HK-2 (cell line): ENCODE data around the gene EPHA3.

Experiments used
- DNase-seq: peaks from one replicate; pipeline ENCODE4 v3.0.0-alpha.2; 2018; ENCODE audit not compliant: unreplicated experiment

EPHA3 gene

DNA sequence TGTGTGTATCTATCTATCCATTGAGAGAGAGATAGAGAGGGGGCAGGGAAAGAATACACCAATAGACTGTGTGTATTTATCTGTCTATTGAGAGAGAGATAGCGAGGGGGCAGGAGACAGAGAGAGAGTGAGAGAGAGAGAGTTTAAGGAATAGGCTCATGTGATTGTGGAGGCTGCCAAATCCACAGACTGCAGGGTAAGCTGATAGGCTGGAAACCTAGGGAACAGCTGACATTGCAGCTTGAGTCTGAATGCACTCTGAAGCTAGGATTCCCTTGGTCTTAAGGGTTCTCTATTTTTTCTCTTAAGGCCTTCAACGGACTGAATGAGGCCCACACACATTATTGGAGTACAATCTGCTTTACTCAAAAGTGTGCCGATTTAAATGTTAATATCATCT is 255.8 kb downstream of the EPHA3 start:
- no peak for DNase-seq

DNA sequence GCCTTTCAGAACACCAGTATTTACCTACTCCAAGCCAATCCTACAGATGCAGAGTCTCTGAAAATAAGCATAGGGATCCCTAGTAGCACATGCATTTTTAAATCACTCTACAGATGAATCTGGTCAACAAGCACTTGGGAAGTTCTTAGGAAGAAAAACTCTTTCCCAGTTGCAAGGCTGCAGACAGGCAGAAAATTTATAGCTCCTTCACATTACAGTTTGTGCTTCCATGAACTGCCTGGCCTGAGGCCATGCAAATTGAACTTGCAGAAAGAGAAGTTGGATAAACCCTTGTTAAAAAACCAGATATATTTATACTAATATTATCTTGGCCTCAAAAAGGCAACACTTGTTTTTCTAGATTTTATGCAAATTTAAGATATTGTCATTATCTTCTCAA is 256.9 kb downstream of the EPHA3 start:
- no peak for DNase-seq

DNA sequence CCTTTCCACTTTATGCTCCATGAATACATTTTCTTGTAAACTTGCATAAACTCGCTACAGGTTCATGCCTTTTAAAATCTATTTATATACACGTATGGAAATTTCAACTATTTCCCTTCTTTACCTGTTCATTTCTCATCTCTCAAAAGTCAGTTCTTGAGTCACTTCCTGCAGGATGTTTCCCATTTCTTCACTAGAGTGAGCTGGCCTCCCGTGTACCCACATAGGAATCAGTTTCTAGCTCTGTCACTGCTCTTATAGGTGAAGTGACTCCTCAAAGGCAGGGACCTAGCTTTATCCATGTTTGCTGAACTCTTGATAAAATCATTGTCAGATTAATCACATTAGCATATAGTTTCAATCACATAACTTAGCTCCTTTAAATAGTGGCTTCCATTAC is 259.7 kb downstream of the EPHA3 start:
- DNase-seq = no peak

DNA sequence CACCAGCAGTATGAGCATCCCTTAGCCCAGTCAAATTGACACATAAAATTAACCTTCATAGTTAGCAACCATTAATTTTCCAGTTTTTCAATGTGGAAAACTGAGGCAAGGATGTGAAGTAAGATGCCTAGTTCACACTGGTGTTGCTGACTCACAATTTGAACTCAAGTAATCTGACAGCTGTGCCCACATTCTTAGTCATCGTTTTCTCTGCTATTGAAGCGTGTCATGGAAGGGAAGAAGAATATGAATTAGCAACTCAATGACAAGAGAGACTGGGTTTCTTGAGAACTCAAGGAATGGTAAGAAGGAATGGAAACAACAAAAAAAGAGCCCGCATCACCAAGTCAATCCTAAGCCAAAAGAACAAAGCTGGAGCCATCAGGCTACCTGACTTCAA is 261.4 kb downstream of the EPHA3 start:
- DNase-seq = no peak

DNA sequence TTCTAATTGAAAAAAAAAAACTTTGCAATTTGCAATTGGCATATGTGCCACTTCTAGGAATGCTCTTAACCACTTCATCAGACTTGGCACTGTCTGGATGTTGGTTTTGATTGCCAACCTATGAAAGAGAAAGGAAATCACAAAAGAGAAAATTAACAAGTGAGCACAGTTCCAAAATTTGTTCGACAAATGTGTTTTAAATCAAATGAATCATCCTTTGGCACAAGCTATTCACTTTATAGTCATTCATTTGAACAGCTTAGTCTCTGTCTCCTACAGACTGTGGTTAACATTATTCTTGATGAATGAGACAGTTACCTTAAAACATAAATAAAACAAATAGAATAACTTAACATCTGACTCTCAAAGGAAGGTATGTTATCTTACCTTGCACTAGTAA is 265.0 kb downstream of the EPHA3 start:
- no peak for DNase-seq

DNA sequence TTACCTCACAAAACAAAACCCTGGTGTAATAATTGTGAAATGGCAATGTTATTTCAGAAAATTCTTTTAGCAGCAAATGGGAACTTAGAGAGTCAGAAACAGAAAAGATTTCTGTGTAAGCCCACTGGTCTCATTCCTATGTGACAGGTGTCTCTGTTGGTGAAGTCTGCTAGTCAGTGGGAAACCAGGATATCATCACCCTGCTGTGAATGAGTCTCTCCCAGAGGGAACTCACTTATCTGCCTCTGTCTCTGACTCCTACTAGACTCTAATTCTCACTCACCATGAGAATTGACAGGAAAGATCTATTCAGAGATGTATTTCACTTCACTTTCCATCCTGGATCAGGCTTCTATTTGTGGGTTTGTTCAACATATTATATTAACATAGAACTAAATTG is 266.0 kb downstream of the EPHA3 start:
- DNase-seq = no peak

DNA sequence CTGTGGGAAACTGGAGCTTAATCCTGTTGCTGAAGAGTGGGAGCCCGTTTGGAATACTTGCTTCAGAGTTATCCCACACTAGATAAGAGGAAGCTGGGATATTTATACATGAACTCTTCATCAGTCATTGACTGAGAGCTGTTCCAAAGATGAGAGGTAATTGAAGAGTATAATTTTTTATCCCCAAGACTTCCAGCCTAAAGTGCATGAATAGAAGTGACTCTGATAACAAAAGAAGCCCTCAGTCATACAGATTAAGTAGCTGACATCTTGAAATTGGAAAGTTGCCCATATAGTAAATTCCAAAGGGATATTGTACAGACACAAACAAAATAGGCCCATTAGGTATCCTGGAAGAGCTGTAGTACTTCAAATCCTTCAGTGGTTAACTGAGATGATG is 268.0 kb downstream of the EPHA3 start:
- DNase-seq = no peak

DNA sequence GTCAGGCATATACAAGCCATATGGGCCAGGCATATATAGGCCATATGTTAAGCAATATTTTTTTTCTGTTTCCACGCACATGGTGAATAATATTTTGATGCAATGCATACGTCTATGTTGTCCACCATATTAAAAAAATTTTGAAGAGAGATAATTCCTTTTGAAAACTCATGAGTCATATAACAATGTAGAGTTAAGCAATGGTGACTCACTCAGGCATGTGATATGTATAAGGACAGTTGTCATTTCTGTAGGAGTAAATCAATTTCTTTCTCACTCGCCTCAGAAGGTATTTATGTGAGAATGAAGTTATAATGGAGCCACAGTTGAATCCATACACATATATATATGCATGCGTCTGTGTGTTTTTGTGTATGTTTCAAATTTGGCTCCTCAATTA is 272.6 kb downstream of the EPHA3 start:
- DNase-seq = no peak

DNA sequence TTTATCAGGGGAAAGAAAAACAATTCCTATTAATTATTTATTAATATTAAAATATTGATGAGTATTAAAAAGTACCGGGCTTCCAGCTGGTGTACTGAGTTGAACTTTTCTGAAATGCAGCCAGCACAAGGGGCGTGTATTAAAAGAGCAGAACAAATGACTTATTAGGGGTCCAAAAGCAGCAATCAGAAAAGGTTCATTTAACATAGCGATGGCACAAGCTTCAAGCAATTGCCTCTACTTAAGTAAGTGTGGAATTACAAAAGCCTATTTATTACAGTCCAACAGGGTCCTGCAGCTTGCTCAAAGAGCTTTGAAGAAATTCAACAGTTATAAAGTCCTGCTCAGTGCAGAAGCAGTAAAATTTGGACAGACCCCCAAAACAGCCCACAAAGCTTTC is 285.6 kb downstream of the EPHA3 start:
- DNase-seq = no peak

DNA sequence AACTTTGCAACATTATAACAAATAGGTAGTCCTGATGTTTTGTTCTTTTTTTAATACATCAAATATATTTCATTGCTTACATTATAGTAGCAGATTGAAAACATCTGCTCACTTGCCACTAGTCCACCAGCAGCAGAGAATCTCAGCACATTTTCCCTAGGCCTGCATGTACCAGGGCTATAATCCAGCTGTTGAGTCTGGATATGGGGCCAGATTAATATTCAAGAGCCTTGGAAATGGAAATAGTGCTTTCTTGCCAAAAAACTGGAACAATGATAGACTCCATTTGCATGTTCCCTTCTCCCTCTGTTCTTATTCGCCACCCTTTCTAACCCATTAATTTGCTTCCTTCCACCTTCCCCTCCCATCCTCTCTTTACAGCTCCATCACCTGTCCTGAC is 288.0 kb downstream of the EPHA3 start:
- DNase-seq = no peak

DNA sequence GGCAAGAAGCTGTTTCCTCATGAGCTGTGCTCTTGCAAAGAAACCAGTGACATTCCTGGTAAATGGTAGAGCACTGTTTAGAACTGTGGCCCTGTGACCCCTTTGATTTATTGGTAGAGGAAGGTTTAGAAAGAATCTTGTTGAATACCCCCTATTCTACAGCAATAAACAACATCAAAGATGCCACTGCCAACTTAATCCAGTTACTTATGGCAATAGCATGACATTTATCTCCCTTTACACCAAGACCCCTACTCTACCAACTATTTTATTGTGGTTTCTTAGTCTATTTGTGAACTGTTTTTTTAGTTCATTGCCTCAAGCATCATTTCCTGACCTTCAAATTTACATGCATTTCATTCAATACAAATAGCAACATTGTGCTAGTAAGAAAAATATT is 288.6 kb downstream of the EPHA3 start:
- DNase-seq = no peak

DNA sequence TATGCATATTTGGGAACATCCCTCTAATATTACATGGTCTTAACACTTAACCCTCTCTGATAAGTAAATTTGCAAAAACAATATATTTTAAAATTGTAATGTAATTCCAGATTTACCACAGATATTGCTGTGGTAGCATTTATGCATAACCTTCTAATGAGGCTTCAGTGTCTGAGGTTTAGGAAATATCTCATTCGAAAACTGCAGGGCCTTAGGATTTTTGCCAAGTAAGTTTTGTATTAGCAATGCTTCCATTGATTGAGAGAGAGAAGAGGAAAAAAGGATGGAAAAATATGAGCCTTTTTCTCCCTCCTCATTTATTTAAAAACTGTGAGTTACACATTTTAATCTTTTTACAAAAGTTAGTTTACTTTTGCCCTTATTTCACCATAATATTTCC is 294.6 kb downstream of the EPHA3 start:
- DNase-seq = no peak

DNA sequence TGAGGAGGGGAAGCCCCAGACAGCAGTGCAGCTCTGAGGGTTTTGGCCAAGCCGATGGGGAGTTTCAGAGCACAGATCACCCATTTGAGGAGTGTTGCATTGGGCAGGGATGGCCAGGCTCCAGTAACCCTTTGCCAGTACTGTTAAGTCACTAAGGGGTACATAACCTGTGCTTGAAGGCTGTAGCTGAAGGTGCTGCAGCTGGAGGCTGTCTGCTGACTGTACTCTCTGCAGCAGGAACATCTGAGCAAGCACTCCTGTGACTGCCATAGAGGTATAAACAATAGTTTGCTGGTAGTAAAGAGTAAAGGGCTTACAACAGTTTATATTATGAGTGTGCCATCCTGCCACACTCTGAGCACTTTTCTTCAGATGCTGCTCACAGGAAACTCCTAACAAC is 297.8 kb downstream of the EPHA3 start:
- DNase-seq = no peak

DNA sequence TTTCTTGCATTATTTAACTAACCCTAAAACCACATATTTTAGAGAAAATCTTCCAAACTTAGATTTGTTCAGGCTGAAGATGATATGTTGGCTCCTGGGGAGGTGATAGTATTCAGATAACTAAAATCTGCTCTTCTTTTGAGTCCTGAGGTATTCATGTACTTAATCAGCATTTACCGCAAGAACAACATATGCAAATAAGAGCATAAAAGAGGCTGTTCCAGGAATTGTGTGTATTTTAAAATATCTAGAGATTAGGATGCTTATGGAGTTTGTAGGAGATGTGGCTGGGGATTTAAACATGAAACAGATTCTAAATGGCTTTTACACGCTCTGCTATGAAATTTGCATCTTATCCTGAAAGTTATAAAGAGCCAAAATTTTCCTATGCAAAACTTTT is 298.2 kb downstream of the EPHA3 start:
- DNase-seq = no peak

DNA sequence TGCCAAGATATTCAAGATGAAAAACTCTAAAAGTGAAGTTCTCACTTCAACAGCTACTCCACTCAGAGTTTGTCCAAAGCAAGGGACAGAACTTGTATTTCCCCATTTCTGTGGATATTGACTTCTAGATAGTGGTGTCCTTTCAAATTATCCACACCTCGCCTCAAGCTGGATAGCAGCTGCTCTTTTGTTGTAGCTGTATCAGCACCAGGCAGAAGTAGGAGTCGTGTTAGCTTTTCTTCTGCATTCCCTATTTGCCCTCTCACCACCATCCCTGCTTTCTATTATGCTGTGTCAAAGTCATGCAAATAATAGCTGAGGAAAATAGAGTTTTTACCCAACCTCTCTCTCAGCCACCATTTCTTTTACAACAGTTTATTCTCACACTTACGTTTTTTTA is 303.8 kb downstream of the EPHA3 start:
- DNase-seq = no peak

DNA sequence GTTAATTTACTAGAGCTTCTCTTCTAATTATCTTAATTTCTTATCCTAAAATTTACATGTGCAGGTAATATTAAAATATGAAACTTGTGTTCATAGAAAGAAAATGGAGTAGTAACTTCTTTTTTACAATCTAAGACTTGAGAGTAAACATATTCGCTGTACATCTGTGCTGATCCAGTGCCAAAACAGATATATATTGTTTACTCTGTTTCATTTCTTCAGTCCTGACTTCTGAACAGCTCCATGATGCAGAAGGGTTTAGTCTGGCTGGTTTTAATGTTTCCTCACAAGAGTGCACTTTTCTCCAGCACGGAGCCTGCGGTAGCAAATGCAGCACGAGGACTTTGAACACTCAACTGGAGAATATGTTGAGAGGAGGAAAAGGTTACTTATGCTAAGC is 306.8 kb downstream of the EPHA3 start:
- no peak for DNase-seq

DNA sequence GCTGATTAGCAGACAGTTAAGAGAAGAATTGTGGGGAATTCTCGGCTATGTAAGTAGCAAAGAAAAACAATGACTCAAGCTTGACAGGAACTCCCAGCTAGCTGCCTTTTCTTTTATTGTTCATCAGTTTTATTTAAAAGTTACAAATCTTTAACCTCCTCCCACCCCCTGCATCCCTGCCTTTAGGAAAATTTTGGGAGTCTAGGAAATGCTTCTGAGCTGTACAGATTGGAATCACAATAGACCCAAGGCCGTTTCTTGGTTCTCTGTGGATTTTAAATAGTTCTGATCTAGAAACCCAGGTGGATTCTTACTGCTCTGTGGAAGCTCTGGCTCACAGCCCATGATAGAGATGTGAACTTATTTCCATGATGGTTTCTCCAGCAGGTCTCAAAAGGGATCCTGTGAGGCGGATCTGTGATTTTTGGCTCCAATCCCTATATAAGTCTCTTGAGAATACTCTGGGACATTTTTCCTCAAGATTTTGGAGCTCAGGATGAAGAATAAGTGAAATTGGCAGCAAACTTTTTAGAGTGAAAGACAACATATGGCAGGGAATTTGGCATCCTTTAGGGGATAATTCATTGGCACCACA is 312.3 kb downstream of the EPHA3 start:
- DNase-seq = no peak

DNA sequence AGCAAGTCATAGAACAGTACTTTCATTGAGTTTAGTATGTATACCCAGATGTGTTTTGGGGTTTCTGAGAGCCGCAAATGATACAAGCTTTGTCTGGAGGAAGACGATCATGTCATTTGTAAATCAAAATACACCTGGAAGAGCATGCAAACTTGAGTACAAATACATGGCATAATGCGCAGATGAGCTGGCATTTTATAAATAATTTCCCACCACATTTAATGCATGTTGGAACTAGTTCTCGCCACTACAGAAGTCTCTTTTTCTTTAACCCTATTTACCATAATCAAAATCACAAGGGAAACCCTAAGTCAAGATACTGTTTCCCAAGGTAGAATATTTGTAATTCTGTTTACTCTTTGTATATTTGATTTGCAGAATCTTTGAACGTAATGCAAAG is 318.6 kb downstream of the EPHA3 start:
- no peak for DNase-seq

DNA sequence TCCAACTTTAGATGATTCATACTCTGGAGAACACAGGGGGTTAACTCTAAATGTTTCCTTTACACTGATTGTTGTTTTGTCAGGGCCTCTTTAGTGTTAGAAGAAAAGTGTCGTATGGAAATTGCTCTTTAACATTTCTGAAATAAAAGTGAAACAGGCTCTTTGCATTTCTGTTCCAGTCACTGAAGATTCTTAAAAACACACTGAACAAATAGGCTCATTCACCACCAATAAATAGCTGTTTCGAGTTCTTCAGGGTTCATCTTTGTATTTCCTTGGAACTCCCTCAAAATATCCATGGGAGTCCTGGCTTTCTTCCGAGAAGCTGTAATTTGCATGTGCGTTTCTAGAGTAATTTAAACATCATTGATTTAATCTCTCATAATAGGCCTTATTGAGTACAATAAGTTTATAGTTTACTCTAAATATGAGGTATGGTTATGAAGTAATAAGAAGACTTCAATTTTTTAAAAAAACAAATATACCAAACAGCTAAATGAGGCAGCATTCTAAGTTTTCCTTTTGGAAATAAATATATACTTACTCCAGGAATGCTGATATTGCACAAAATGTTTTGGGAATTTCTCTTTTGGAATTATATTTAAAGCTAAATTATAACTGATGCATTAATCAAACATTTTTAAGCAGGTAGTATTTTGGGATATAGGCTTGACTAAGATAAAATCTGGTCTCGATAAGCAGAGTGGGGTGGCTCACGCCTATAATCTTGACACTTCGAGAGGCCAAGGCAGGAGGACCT is 327.4 kb downstream of the EPHA3 start:
- no peak for DNase-seq

DNA sequence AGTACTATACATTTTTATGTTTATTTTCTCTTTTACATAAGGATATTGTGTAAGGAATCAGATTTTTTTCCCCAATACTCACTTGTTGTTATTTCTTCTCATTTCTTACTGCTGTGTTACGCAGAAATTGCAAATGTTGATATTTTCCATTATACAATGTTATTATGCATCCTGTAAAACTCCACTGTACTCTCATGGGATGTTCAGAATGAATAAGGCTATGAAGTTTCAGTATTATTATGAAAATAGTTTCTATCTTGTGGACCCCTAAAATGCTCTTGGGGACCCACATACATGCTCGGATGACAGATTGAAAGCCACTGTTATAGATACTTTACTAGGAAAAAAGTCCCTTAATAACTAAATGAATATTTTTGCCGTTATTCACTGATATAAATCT is 329.4 kb downstream of the EPHA3 start:
- DNase-seq = no peak

DNA sequence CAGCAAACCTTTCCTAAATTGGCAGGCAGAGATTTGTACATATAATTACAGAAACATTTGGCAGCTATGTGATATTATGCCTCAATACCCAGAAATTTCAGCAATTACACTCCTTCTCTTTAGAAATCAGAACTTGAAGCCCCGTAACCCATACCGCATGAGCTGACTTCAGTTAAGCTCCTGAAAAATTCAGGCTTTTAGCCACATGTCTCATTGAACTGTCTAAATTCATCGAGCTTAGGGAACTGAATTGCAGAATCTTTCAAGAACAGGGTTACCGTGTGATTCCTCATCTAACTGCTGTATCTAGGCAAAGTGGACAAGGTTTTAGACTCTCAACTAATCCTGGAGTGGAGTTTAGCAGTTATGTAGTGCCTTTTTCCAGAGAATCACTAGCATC is 333.0 kb downstream of the EPHA3 start:
- no peak for DNase-seq

DNA sequence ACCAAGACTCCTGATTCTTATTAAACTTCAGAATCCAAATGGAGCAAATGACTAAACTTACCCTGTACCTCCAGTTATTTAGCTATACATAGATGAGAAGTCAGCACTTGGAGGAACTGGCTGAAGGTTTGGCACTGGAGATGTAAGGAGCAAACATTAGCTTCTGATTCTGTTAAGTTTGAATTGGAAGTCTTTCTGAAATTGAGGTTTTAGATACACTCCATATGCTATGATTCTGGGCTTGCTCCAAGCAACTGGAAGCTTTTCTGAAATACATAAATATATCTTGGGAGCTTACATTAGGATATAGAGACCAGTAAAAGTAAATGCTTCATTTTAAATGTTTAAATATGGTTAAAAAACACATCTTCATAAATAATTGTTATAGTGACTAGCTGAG is 333.7 kb downstream of the EPHA3 start:
- no peak for DNase-seq

DNA sequence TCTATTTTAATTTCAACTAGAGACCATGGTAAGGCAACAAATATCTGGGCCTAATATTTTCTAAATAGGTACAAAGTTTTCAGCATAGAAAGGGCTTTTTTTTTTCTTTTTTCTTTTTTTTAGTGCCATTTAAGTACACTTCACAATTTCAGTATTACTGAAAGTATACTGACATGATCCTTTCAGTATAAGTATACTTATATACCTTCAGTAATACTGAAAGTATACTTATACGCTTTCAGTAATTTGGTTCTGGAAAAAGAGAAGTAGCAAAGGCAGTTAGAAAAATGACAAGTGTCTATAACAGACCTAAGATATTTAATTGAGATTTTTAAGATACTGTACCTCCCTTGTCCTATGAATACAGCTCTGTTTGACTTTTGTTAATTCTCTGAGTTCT is 339.2 kb downstream of the EPHA3 start:
- no peak for DNase-seq

DNA sequence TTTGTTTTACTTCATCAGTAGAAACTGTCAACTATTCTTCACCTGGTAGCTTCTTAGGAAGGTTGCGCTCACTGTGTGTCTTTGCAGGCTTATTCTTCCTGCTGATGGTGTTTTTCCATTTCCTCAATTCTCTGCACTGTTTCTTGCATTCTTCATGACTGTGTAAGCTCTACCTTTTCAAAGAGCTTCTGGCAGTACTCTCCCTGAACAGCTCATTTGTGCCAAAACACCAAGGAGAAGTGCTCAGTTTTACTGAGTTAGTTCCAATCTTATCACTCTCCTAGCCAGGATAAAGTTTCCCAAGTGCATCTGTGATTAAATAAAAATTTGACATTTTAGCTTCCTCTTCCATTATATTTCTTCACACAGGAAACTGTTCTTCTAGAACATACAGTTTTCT is 339.8 kb downstream of the EPHA3 start:
- no peak for DNase-seq
